Measurements from ENCODE around the gene PCNX2.

The PCNX2 gene

DNA sequence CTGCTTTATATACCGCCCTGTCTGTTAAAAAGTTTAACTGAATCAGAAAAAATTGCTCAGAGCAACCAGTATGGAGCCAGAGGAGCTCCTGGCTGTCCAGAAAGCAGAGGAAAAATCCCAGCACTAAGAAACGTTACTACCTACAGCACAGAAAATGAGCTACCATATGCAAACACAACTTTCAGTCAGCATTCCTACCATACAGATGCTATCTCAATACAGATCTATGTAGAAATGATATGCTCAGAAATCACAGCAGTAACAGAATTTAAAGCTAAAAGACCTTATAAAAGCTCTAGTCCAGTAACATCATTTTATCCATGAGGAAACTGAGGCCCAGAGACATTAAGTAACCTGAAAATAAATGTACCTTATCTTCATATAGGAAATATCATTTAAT lies 38.7 kb downstream of the PCNX2 start:
- DNase-seq = no peak

DNA sequence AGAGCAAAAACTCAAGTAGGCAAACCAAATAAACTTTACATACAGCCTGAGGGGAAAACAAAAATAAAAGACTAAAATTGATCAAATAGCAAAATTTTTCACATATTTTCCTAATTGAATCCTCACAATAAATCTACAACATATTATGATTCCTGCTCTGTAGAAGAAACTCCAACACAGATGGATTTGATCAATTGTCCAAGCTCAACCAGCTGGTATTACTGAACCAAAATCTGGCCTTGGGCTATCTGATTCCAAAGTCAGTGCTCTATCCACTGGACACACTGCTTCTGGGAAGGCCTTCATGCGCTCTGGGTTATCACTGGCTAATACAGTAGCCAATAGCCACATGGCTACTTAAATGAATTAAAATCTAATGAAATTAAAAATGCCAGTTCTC lies 39.3 kb downstream of the PCNX2 start:
- no peak for DNase-seq

DNA sequence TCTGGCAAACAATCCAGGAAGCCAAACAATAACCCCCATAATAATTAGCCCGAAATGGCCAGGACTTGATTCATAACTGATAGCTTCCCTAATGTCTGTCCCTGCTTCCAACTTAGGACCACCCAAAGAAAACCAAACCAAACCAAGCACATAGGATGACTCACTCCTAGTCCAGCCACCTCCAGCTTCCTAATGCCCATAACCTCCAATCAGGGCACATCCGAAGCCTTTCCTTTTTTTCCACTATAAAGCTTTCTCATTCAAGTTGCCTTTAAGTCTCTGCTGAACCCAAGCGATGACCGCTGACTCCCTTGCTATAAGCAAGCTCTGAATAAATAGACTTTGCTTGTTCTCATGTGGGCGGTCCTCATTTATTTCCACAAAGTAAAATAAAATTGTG lies 40.4 kb downstream of the PCNX2 start:
- no peak for DNase-seq

DNA sequence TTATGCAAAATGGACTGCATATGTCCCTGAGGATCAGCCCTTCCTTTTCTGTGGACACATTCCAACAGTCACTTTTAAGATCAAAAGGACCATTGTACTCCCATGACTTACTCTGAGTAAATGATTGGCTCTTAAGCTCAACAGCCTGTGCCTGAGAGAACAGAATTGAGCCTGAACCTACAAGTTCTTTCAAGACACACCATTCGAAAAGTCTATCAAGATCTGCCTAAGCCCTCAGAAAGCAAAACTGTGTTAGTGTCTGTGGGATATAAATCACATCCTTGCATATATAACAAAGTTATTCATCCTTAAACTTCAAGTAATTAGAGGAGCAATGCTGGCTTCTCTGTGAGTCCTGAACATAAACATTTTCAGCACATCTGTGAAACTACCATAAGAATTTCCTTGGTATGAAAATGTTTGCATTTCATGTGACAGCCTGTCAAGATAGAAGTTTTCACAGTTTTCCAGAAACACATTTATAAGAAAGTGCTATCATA lies 41.6 kb downstream of the PCNX2 start:
- no peak for DNase-seq

DNA sequence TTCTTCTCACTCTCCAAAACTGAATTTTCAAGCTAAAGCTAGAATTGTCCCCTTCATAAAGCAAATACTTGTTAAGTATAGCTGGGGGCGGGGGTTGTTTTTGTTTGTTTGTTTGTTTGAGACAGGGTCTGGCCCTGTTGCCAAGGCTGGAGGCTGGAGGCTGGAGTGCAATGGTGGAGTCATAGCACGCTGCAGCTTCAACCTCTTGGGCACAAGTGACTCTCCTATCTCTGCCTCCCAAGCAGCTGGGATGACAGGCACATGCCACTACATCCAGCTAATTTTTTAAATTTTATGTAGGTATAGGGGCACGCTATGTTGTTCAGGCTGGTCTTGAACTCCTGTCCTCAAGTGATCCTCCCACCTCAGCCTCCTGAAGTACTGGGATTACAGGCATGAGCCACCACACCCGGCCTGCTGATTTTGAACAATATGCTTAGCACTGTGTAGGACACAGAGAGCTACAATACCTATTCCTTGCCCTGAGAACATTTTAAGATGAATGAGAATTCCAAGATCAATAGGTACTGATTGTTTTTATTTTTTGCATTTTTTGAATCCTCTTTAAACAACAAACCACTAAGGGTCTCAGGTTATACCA lies 42.2 kb downstream of the PCNX2 start:
- no peak for DNase-seq

DNA sequence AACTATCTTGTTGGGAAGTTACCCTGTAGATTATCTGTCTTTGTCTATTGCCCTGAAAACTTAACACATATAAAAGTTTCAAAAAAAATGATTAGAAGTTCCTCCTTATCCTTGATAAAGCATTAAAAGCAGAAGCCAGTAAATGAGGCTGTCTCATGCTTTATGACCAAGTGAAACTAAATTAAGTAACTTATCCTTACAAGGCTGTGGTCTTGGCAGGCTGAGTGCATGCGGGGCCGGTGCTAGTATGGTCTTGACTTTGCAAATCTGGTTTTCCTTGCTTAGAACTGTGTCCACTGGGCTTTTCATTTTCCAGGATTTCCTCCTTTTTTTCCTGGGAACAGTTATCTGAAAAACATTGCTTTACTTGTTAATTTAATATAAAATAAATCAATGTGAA lies 43.1 kb downstream of the PCNX2 start:
- no peak for DNase-seq

DNA sequence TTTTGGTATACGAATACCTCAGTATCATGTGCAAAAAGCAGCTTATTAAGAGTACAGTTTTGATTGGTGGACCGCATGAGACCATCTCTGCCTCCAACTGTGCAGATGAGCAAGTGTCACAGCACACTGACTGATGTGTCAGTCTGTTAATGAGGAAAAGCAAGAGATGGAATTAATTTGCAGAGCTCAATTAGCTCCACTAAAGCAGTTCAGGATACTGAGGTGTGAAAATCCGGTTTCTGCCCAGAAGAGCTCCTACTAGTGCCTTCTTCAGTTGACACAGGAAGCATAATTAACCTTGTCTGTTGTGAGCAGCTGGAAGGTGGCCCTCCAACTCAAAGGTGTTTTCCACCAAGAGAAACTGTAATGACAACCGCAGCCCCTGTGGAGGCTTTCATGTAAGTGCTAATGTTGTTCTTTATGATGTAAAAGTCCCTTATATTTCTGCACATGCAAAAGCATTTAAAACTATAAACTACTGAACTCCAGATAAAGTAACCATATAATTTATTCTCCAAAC lies 44.3 kb downstream of the PCNX2 start:
- DNase-seq = no peak

DNA sequence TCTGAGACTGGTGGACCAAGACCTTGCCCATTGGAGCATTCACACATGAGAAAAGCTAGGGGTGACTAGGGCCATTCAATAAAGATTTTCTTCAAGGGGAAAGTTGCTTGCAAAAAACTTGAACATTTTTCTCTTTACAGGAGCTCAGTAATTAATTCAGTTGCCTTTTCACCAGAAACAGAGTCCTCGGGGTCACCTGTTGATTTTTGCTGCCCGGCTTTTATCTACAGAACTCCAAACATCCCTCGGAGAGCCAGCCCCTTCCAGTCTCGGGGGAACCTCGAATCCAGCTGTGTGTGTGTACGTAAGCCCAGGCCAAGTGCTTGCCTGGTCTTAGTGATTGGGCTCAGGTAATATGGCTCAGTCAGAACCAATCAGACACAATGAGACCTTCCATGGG lies 47.5 kb downstream of the PCNX2 start:
- DNase-seq = no peak

DNA sequence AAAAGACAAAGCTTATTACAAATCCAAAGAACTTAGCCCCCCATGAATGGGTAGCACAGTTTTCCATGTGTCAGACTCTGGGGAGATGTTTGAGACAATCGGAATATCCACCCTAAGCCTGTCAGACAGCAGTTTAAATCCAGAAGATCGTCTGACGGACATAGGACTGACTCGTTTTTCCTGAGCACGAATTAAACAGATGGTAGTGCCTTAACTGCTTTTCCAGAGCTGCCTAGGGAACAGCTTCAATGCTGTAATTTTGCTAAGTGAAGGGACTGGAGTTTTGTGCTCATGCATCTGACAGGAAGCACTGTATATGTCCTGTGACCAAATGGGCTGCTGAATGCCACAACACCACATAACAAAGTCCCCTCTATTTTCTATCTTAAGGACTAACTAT lies 48.6 kb downstream of the PCNX2 start:
- DNase-seq = no peak

DNA sequence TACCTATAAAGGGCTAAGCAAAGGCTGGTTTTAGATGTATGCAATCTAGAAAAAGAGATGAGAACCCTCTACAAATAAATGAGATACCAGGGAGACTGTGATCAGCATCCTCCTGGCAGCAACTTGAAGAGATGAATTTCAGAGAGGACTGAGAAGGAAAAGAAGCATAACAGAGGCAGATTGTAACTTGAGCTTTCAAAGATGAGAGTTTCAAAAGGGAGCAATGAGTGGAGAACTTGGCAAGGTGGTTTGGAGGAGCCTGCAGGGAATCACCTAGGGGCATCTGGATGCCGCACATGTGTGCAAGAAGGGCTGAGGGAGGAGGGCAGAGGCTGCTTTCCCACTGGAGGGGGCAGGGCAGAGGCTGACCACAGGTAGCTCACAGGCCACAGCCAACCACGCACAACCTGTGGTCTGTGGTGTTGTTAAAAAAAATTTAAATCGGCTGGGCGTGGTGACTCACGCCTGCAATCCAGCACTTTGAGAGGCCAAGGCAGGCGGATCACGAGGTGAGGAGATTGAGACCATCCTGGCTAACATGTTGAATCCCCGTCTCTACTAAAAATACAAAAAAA lies 50.2 kb downstream of the PCNX2 start:
- DNase-seq = no peak

DNA sequence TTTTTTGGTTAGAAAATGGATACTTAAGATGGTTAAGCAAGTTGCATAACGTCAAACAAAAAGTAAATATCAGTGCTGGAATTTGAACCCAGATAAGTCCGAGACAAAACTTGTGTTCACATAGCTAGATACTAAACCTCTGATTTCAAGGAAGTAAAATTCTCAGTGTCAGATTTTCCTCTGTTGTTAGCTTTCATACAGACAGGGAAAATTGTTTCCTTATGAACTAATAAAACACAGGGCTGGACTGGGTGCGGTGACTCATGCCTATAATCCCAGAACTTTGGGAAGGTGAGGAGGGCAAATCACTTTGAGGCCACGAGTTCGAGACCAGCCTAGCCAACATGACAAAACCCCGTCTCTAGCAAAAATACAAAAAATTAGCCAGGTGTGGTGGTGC lies 51.3 kb downstream of the PCNX2 start:
- DNase-seq = no peak

DNA sequence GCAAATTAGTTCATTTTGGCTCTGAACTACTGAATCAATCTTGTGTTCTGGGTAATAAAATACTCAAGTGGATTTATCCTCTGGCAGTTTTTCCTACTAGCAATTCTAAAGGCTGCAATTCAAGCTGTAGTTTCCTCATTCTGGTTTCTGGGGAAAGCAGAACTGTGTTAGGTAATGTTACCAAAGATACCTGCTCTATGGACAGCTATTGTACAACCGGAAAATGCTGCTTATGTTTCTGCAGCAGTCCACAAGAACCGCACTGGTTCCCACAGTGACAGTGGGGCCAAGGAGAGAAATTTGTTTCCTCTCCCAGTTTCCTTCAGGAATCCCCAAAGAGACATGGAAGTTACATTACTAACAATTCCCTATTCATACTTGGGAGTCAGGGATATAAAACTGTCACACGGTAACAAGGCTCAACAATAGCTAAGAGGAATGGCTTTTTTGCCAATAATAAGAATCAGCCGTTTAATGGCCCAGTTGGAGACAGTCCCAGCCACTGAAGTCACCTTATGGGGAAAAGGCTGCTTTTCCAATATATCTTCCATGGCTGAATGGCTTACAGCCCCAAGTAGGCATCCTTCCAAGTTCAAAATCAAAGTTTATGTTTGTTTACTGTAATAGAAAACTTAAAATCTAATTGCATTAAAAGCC lies 52.6 kb downstream of the PCNX2 start:
- peak; percentile 19 for DNase-seq

DNA sequence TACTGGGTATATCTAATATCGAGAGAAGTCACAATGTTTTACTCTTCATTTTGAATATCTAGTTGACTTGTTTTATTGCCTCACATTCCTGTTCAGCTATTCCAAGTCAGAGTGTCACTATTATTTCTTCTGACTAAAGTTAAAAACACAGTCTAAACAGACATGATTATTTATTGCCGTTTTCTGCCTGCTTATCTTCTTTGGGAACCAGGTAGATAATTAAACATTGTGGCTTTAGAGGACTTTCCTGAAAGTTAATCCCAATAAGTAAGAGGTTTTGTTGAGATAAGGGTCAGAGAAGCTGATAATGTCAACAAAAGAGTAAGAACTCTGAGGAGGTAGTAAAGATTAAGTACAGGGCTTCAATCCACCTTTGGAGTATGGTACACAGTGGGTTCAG lies 53.8 kb downstream of the PCNX2 start:
- DNase-seq = no peak

DNA sequence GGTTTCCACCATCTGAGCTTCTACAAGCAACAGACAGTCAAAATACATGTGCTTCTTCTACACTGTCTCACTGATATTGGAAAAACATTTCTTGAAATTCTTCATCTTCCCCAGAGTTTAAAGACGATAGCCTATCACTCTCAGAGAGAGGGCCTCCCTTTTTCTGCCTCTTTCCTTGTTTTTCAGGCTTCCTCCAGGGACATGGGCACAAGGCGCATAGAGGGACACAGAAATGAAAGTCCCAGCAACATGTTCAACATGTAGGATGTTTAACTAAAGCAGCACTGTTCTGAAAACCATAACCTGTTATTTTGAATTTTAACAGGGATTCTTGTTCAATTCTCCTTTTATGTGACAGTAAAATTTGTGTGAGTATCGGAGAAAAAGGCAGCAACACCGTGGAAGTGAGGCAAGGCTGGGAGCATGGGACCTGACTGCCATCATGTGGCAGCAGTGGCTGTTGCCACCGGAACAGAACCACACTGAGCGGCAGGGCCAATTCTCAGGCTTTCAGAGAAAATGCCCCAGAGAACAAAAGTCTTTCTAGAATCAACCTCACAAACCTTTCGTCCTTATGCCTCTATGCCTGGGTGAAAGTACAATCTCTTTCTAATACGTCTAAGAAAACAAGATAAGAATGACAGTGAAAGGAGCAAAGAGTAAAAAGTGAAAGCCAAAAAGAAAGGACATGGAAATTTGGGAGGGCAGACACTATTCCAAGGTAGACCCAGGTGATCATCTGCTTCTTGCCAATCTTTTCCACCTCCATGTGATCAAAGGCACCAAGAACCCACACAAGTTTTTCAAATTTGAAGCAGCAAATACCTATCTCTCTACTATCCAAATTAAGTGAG lies 54.5 kb downstream of the PCNX2 start:
- DNase-seq = no peak

DNA sequence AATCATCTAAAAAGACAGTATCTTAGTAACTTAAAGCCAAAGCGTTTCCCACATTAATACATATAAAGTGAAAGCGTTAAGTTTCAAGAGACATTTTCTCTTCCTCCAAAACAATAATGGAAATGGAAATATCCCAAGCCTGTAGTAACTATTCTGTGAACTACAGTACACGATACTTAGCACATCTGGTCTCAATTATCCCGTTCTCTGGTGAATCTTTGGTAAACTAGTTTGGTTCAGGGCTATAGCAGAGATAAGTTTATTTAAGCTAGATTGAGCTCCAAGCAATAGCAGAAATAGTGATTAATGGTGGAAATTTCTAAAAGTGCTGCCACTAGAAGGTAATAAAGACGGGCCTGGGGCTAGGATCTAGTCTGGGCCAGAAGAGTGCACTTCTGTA lies 55.2 kb downstream of the PCNX2 start:
- no peak for DNase-seq

DNA sequence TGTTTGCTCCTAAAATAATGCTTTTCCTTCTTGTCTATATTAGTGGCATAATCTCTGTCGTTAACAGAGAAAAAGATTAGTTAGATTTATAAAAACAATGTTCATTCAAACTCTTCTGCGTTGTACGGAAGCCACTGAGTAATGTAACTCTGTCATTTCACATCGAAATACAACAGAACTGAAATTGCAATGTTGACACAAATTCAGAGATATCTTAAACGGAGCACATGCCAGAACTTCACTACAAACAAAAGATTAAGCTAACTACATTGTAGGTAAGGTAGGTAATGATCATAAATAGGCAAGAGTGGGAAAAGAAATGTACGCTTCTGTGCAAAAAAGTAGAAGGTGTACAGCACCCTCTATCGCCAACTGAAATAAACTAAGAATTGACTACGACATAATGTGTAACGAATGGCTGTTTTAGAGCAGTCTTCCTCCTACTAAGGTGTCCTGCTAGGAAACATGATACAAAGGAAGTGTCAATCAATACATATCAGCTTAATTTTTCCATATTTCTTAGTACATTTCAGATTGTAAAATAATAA lies 56.6 kb downstream of the PCNX2 start:
- no peak for DNase-seq

DNA sequence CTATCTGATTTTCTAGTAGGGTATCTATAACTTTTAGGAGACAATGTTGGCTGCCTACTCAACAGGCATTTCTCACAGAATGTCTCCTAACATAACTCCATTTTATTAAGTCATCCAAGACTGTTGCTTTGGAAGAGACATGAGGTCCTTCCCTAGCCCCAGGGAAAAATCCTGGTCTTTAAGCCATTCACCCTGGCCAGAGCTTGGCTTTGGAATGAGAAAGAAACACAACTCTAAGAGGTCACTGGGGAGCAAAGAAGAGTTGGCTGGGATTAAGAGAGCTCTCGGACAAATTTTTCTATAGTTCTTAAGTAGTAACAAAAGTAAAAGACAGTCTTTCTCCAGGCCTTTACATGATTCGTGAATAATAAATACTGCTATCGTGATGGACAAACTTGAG lies 57.9 kb downstream of the PCNX2 start:
- no peak for DNase-seq

DNA sequence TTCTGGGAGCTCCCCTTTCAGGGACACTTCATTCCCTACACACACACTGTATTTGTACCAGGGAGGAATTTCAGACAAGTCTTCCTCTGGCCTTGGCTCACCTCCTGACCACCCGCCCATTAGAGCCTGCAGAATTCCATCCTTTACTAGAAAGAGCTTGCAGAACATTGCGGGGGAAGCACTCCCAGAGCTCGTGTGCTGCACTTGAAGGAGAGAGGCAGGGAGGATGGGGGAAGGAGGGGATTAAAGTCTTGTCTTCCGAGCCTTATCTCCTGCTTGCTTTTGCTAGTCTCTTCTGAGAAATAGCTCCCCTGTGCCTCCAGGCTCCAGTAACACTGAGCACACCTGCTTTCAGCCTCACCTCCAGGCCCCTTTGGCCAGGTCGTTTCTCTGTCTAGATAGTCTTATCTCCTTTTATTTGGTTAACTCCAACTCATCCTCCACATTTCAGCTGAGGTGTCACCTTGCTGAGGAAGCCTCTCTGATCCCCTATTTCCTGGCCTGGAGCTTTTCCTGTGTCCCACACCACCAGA lies 62.0 kb downstream of the PCNX2 start:
- no peak for DNase-seq

DNA sequence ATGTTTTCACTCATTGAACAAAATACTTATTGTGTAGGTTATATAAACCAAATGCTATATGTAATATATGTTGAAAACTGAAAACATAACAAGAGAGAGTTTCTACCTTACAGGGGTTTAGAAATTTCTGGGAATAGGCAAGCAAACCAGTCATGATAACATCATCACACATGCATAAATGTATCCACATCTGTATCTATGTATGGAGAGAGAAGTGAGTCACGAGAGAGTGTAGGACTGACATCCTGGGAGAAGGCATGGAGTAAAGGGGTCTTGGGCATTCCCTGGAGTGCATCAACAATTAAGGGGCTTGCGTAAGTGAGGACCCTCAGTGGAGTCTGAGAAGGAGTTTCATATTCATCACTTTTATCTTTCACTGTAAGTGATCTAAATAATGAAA lies 65.5 kb downstream of the PCNX2 start:
- no peak for DNase-seq

DNA sequence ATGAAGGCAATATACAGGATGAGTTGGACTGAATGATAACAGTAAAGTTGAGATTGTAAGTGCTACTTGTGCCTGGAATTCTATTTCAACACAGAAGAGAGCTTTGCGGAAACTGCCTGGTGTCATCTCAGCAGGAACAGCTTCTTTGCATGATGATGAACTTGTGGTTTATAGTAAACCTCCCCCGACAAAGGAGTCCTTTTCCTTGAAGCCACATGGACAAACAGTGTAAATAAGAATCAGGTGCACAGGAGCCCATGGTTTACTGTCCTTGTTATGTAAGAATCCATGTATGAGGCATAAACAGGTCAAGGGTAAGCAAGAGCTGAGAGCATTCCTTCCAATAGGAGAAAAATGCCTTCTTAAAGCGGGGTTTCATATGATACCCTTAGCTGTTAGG lies 66.2 kb downstream of the PCNX2 start:
- no peak for DNase-seq

DNA sequence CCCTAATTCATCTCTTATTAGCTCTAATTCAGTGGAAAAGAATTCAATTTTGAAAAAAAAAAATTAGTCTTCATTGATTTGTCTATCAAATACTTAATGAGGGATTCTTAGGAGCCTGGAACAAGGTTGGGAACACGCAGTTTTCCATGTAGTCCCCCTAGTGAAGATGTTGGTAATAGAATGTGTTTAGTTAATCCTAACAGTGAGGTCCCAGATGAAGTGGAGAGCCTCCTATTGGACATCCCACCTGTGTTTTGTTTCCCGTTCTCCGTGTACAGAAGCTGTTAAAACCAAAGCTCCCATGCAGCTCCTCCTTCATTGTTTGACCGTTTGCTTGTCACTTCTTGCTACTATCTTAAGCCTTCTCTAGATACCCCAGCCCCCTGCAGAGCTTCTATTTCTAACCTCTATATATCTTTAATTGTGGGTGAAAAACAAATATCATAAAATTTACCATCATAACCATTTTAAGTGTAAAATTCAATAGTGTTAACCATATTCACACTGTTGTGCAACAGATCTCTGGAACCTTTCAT lies 67.5 kb downstream of the PCNX2 start:
- DNase-seq = no peak

DNA sequence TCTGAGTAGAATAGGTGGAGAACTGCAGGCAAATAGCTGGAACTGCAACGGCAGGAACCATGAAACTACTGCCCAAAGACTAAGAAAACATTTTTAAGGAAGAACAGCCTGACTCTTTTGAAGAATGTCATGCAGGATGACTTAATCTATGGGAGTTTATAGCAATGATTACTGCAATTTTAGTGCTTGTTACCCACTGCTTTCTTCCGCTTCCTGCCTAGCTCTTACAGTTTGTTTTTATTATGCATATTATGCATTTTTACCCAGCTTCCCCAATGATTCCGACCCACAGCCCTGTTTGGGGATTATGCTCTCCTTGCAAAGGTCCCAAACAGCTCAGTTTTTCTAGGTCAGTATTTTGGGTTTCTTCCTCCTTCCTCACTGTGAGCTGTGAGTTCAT lies 71.2 kb downstream of the PCNX2 start:
- DNase-seq = no peak

DNA sequence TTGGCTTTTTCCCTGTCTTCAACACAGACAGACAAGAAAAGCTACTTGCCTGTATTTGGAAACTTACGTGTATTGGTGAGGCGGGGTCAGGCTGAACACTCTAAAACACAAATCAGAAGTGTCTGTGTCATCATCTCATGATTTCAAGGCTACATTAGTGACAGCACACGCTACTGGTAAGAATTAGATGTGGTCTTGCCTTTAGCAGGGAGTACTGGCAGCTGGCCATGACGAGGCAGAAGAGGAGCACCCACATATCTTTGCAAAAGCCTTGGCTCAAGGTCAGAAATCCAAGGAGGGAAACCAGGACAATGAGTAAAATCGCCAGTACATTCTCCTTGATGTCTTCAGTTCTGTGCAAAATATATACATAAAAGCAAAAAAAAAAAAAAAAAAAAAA lies 77.7 kb downstream of the PCNX2 start:
- DNase-seq = no peak
